ENCODE data around the gene ARHGEF38.

Gene ARHGEF38, protein sequence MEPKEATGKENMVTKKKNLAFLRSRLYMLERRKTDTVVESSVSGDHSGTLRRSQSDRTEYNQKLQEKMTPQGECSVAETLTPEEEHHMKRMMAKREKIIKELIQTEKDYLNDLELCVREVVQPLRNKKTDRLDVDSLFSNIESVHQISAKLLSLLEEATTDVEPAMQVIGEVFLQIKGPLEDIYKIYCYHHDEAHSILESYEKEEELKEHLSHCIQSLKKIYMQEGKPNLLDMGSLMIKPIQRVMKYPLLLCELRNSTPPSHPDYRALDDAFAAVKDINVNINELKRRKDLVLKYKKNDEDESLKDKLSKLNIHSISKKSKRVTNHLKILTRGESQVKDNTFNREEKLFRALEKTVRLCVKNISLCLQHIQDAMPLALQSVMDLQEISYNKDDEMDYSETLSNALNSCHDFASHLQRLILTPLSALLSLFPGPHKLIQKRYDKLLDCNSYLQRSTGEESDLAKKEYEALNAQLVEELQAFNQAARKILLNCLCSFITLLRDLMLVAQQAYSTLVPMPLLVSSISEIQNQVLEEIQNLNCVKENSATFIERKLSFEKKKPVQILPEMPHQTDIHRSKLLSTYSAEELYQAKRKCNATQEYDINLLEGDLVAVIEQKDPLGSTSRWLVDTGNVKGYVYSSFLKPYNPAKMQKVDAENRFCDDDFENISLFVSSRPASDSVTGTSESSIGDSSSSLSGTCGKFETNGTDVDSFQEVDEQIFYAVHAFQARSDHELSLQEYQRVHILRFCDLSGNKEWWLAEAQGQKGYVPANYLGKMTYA

DNA sequence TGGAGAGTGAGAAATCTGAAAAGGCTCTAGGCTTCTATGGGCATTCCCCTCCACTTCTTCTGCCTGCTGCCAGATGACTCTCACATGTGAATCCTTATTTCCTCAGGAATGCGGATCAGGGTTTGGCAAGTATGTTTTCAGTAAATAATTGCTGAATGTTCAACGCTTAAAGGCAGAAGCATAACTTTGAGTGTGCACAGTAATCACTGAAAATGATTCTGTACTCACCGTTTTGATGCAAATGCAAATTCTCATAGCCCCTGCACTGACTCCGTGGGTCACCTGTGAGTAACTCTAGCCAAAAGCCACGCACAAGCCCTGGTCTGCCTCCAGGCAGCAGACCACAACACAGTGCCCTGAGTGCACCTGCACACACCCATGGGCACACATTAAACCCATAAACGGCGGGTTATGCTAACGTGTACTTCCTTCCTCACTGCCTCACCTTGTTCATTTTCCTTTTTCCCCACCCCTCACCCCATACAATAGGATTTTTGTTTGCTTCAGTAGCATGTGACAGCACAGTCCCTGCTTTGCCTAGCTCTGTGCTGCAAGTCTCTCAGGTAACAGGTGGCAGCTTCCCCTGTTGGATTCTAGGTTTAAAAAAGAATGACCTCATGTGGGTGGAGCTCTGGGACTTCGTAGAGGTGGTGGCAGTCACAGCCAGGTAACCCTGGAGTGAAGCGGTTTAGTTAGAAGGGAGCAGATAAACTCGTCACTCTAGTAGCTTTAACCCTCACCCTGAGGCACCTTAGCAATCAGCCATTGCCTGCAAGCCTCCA, at the start of gene ARHGEF38:
Gene ARHGEF38 (plus strand): TSS at position 656 of the 782 bp plus-strand sequence. CDS start 146 bp downstream, outside the sequence.
- peak; percentile 97 for DNase-seq

DNA sequence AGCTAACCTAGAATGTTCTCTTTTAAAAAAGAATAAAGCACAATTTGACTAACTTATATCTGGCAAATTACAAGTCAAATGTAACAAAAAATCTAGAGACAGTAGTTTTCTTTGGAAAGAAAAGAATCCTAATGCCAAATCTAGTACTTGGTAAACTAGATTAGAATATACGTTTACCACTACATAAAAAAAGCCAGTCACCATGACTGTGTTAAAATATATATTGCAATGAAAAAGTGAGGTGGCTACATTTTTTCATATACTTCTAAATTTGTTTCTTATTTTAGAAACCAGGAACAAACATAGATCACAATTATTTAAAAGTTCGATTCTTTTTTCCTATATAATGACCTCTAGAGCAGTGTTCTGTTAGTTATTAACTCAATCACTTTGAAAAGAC, 48.9 kb upstream of the ARHGEF38 start:
- DNase-seq: no peak

DNA sequence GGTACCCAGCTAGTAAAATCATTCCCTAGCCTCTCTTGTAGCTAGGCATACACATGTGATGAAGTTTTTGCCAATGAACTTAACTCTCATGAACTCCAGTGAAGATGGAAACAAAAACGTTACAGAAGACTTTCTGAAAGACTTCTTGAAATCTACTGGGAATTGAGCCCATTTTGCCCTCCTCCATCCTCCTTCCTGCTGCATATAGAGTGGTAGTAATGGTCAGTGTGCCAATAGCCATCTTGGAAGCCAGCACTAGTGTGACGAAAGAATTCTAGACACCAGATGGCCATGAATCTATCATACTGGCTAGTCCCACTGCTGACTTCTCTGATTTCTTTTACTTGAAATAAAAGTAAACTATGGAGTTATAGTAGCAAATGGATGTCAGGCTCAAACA, 47.7 kb upstream of the ARHGEF38 start:
- no peak for DNase-seq

DNA sequence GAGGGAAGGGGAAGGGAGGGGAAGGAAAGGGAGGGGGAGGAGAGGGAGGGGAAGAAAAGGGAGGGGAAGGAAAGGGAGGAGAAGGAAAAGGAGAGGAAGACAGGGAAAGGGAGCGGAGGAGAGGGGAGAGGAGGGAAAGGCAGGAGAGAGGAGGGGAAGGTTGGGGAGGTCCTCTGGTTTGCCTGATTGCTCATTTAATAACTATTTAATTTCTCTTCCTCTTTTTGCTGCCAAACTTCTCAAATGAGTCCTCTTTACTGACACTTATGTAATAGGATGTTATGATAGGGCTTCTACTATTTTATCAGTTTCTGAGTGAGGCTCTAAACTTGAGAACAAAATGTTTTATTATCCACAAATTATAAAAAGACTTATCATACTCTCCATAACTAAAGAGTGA, 43.1 kb upstream of the ARHGEF38 start:
- no peak for DNase-seq

DNA sequence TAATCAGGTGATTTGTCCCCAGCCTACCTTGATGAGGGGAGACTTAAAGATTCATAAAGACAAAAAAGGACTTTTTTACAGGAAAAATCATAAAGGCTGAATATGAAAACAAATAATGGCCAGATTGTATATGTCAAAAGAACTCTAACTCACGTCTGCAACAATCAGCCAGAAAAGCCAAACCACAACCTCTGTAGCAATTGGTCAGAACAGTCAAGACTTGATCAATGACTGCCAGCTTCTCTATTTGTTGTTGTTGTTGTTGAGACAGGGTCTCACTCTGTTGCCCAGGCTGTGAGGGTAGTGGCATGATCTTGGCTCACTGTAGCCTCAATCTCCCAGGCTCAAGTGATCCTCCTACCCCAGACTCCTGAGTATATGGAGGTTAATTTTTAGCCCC, 42.7 kb upstream of the ARHGEF38 start:
- DNase-seq: no peak

DNA sequence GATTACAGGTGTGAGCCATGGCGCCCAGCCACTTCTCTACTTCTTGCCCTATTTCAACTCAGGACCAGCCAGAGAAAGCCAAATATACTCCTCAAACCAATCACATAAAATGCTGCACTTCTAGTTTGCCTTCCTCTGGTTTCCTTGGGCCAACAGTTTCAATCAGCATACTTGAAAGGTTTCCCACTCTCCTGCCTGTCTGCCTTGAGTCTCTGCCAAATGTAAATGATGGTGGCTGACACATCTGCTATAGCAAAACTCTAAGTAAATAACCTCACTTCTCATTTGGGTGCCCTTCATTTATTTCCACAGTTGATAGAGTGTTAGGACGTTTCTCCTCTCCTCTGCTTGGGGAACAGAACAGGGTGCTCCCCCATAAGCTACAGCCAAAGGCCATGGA, 42.2 kb upstream of the ARHGEF38 start:
- no peak for DNase-seq

DNA sequence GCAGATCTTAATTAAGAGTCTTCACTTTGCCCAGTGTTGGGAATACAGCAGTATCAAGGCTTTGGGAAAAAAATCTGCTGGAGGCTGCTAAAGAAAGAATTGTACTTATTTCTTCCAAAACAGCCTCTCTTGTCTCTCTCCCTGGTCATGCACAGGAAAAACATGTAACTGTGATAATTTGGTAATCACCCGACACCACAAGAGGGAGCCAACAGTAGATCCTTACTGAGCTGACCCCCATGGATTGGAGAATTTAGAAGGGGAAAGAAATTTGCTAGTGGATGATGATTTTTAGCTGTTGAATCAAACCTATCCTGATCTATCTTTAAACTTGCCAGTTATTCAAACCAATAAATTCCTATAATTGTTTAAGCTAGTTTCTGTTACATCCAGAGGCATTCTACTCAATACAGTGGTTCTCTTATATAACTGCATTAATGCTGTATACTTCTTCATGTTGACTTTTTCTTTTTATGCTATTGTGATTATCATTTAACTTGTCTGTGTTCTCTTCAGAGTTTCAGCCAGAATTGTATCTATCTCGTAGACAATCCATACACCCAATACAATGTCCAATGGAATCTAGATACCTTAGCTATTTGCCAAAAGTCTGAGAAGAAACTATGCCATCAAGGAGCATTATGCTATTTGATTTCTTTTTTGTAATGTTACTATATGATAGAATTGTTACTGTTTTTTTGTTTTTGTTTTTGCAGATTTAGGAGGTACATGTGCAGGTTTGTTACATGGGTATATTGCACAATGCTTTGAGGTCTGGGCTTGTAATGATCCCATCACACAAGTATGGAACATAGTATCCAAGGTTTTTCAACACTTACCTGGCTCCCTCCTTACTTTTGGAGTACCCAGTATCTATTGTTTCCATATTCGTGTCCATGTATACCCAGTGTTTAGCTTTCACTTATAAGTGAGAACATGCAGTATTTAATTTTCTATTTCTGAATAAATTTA, 31.3 kb upstream of the ARHGEF38 start:
- DNase-seq: peak; percentile 42

DNA sequence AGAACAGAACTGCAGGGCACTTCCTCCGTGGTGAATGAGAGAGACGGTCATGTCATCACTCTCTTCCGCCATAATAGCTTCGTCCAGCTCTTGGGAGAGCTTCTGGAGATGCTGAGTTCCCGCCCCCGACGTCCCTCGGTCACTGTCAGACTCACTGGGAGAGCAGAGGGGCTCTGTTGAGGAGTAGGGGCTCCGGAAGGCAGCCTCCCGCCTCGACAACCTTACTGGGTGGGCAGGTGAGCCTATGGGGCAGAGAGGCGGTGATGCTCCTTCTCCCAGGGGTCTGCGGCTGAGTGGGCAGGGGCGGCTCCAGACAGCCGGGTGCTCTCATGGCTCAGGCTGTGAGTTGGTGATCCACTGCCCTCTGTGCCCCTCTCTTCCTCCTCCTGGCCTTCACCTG, 25.8 kb upstream of the ARHGEF38 start:
- DNase-seq: no peak

DNA sequence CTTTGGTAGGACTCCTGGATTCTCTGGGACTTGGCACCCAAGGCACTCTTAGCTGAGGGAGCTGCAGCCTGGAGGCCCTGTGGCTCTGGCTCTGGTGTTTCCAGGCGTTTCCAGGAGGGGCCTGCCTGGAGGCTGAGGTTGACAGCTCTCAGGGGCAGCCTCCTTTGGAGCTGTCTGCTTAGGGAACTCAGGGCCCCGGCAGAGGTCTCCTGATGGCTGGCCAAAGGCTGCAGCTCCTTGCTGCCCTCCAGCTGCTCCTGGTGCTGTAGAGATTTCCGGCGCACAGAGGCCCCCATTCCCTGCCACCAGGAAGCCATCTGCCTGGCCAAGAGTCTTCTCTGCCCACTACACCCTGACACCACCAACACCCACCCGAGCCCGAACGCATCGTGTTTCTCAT, 25.3 kb upstream of the ARHGEF38 start:
- DNase-seq: no peak

DNA sequence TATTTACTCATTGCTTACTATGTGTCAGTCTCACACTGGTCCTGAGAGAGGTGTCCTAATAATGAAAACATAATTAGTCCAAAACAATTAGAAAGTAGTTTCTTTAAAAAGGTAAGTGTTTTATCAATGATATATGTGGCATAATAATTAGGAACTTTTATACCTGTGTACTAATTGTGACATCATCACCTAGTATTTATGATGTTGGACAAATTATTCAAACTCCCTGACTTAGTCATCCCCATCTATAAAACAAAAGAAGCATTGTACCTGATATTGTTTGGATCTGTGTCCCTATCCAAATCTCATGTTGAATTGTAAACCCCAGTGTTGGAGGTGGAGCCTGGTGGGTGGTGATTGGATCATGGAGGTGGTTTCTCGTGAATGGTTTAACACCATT, 15.8 kb upstream of the ARHGEF38 start:
- no peak for DNase-seq

DNA sequence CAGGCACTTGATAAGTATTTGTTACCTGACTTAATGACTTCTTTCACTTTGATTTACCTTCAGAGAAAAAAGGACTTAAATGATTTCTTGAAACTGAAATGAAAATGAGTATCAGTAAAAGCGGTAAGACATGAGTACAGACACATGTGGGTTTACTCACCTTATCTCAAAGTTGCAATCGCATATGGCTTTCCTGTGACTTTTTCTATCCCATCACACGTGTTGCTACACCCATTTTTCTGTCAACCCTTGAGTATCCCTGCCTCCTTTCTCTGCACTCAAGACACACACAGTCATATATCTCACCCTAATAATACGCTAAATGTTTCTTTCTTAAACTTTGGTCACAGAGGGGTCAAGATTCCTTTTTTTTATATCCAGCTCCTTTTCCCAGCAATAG, 11.0 kb upstream of the ARHGEF38 start:
- no peak for DNase-seq

DNA sequence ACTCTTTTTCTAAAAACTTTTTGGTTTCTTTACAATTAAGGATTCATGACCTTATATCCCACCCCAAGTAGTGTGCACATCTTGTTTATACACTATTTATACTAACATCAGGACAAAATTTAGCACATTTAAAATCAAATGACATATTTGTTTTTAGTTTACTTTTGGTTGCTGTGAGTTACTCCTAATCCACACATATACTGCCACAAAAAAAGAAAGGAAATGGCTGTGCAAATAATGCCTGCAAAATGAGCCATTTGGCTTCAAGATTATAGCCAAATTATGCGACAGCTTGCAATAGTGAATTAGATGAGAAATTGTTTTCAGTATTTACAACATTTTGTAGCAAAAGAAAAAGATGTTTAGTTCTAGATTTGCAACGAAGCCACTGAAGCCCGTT, 10.4 kb upstream of the ARHGEF38 start:
- no peak for DNase-seq

DNA sequence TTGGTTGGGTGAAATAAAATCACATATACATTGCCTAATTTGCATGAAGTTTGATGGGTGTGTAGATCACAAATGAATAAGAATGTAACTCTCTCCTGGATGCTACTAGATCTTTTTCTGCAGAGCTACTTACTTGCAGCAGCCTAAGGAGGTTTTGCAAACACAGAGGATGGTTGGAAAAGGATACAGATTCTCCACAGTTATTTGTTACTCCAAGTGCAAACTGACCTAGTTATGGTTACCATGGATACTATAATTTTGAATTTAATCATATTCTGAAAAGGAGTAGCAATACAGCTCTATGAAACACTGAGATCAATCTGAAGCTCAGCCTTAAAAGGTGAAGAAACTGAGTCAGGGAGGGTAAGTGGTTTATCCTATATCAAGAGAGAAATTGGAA, 9.1 kb upstream of the ARHGEF38 start:
- no peak for DNase-seq

DNA sequence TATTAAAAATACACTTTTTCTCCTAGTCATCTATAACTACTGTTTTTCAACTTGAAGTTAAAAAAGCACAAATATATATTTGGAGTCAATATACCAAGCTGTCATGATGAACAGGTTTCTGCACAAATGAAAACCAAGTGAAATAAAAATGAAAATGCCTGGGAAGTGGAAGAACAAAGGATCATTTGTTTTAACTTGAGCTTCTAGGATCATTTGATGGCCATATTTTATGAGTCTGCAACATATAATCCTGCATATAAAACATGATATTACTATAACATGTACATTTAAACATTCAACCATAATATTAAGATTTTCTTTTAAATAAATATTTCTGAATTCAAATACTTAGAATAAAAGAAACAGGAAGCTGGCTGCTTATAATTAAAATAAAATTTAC, 8.5 kb upstream of the ARHGEF38 start:
- DNase-seq: no peak

DNA sequence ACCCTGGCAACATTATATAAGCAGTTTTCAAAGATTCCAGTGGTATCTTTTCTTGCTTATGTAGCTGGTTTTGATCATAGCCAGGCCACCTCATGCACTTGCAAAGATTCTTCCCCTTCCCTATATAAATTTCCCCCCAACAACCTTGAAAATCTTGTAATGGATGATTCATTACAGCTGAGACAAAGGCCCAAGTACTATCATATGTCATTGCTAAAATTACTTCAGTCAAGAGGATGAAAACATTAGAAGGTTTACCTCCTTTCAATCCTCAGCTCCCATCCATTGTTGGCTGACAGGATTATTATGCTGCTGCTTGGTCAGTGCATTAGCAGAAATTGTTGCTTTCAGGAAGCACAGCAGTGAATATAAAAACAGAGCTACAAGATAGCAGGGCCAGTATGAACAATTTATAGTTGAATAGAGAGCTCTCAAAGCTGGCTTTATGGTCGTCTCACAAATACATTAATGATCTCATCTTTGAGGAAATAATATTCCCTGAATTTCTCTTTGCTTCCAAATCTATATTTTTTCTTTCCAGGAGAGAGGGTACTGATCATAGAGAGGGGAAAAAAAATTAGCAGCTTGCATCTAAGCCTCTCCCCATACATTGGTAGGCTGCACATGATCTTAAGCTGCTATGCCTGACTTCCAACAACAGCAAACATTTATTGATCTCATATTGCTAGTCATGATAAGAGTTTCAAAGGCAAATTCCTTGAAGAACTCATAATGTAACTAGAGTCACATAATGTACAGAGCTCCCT, 7.7 kb upstream of the ARHGEF38 start:
- no peak for DNase-seq

DNA sequence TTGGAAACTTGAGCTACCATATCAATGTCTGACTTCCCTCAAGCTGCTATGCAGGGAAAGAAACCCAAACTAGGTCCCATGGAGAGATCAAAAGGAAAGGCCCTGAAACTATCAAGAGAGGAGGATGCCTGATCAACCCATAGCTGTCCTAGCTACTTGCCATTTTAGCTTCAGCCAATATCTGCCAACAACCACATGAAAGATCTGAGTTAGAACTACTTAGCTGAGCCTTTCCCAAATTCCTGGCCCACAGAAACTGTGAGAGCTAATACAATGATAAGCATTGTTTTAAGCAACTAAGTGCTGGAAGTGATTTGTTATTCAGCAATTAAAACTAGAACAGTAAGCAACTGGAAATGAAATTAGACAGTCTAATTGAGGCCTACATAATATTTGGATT, 6.3 kb upstream of the ARHGEF38 start:
- no peak for DNase-seq

DNA sequence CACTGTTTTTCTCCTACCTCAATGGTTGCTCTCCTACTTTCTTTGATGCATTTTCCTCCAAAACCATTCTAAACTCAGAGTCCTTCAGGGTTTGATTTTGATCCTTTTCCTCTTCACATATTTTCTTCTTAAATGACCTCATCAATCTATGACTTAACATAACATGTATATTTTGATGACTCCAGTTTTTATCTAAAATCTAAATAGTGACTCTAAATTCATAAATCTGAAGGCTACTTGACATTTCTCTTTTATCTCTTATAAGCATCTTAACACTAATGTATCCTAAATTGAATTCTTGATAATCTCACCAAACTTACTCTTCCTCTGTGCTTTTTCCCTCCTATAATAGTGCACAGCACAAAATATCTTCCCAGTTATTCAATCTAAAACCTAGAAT, 4.7 kb upstream of the ARHGEF38 start:
- no peak for DNase-seq

DNA sequence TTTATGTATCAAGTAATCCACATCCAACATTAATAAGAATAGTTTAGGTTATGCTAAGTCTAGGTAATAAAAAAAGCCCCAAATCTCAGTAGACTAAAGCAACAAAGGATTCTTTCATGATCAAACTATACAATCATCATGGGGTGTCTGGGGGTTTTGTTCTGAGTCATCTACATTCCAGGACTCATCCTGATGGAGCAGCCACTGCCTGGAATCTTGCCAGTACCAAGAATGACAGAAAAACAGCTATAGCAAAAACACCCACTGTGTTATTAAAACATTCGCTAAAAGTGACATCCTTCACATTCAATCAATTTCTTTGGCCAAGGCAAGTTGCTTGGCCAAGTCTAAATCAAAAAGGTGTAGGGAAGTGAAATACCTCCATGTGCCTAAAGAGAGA, 3.9 kb upstream of the ARHGEF38 start:
- no peak for DNase-seq

DNA sequence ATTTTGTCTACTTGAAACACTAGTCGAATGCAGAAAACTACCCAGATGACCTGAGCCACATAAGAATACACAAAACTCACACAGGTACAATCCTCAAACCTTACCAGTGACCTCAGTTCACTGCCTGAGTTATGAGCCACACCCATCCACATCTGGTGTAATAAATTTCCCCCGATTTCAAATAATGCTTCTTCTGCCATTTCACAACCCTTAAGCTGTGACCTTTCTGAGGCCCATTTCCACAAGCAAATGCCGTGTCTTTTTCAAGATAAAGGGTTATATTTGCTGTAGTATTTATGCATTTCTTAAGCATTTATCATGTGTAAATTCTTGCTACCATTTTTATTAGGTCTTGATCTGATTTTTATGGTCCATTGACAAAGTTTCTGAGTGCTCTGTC, 1.8 kb upstream of the ARHGEF38 start:
- DNase-seq: no peak

DNA sequence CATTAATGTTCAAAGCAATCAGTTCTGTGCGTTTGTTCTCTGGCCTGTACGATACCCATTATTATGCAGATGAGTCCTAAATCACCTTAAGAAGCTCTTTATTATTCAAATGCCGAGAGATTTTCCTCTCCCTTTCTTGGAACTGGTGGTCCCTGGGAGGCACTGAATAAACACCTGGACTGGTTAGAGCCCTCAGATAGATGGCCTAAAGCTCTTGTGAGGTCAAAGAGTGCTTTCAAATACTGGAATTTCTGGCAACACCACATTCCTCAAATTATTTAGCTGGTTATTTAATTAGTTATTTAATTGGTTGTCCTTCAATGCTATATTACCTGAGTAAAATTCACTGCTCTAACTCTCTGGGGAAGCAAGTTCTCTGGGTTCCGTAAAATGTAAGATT, 3.0 kb downstream of the ARHGEF38 start:
- DNase-seq: peak; percentile 30

DNA sequence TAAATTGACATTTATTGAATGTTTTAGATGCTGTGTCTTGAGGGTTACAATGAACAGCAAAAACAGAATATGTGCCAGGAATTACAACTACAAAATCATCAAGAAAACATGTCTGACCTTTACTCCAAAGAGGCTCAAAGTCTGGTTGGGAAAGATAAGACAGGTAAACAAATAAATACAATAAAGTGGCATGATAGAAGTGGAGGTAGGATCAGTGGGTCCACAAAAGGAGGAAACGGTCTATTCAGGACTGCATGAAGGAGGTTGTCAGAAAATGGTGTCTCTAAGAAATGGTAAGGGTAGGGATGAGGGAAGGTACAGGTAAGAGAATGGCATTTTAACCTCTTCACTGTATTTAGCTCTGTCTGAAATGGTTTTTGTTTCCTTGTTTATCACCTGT, 3.8 kb downstream of the ARHGEF38 start:
- DNase-seq: no peak

DNA sequence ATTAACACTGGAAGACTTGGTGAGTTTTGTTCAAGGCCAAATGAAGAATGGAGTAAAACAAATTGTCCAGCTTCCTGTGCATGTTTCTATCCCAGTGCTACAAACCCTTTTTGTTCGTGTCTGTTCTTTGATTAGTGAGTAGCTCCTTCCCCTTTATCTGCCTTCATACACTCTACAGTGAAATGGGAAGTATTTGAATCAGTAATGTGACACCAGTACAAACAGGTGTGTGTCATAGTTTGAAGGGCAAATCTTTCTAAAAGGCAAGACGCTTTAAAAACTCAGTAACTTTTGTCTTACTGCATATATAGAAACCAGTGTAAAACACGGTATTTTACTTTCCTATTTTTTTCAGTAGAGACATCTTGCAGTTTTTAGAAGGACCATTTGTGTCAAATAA, 5.9 kb downstream of the ARHGEF38 start:
- peak; percentile 36 for DNase-seq

All from NCI-H2029 (cell line).